ENCODE results near the gene TSPAN32.

The TSPAN32 gene

DNA sequence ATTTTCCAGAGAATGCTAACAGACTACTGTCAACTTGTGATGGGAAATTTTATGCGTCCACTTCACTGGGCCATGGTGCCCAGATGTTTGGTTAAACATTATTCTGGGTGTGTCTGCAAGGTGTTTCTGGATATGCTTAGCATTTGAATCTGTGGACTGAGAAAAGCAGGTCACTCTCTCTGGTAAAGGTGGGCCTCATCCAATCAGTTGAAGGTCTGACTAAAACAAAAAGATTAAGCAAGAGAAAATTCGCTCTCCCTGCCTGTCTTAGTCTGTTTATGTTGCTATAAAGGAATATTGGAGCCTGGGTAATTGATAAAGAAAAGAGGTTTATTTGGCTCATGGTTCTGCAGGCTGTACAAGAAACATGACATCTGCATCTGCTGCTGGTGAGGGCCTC, 43.2 kb downstream of the TSPAN32 start:
- no peaks in the 10 kb centered on the region for H4K20me1 ChIP-seq (ENCODE audit: insufficient read depth, low read length)
- no peaks in the 10 kb centered on the region for H3K9me3 ChIP-seq (ENCODE audit: insufficient read depth, low read length)
- no peak overlapping the region for H3K9ac ChIP-seq (ENCODE audit: low read length)

DNA sequence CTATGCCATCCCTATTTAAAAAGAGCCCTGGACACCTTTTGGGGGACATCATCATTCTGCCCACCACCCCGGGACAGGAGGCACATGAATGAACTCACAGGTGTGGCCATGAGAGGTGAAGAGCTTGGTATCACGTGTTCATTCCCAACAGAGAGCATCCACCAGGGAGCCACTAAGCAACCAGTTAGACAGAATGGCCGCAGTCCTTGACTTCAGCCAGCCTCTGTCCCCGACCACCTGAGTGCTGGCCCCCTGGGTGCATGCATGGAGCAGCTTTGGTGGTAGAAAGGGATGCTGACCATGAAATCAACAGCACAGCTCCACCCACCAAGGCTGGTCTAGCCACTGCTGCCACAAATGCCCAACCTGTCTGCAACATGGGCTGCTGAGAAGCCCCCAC, 44.2 kb downstream of the TSPAN32 start:
- no peaks in the 10 kb centered on the region for H4K20me1 ChIP-seq (ENCODE audit: insufficient read depth, low read length)
- H2AFZ ChIP-seq (ENCODE audit: low read depth, low read length): no peak overlapping the region
- no peak overlapping the region for H3K4me3 ChIP-seq (ENCODE audit: low read length)
- H3K36me3 ChIP-seq (replicated peaks; ENCODE audit: low read depth, low read length): no peaks in the 10 kb centered on the region
- no peak overlapping the region for H3K27ac ChIP-seq (ENCODE audit: low read length)
- H3K9me3 ChIP-seq (ENCODE audit: insufficient read depth, low read length): no peaks in the 10 kb centered on the region
- H3K4me2 ChIP-seq (ENCODE audit: low read length): no peak overlapping the region
- no peak for TF ChIP-seq EZH2phosphoT487 (IDR thresholded peaks at IDR 0.05; ENCODE audit: low read depth)
- no peaks in the 10 kb centered on the region for H3K27me3 ChIP-seq (ENCODE audit: low read depth, low read length)
- H3K79me2 ChIP-seq (ENCODE audit: low read length): no peaks in the 10 kb centered on the region
- no peak overlapping the region for H3K9ac ChIP-seq (ENCODE audit: low read length)
- H3K4me1 ChIP-seq (ENCODE audit: low read length): no peaks in the 10 kb centered on the region

More for the DNA sequence above, 43.2 kb downstream of the TSPAN32 start:
- no peaks in the 10 kb centered on the region for H3K27me3 ChIP-seq (ENCODE audit: low read depth, low read length)
- no peak overlapping the region for H3K4me3 ChIP-seq (ENCODE audit: low read length)
- no peak for TF ChIP-seq CTCF (IDR thresholded peaks at IDR 0.05; ENCODE audit: low read depth, low read length)
- TF ChIP-seq EZH2phosphoT487 (IDR thresholded peaks at IDR 0.05; ENCODE audit: low read depth): no peak
- H3K4me1 ChIP-seq (ENCODE audit: low read length): no peaks in the 10 kb centered on the region
- no peak overlapping the region for H3K4me2 ChIP-seq (ENCODE audit: low read length)
- H3K27ac ChIP-seq (ENCODE audit: low read length): no peak overlapping the region
- H3K79me2 ChIP-seq (ENCODE audit: low read length): no peaks in the 10 kb centered on the region
- no peaks in the 10 kb centered on the region for H3K36me3 ChIP-seq (replicated peaks; ENCODE audit: low read depth, low read length)
- H2AFZ ChIP-seq (ENCODE audit: low read depth, low read length): no peak overlapping the region

- H3K79me2 ChIP-seq (ENCODE audit: low read length): no peaks in the 10 kb centered on the region
- H3K4me3 ChIP-seq (ENCODE audit: low read length): no peak overlapping the region
- no peak for TF ChIP-seq EZH2phosphoT487 (IDR thresholded peaks at IDR 0.05; ENCODE audit: low read depth)
- no peak for TF ChIP-seq CTCF (IDR thresholded peaks at IDR 0.05; ENCODE audit: low read depth, low read length)
- 0 out of 2 replicates have a peak, but pooled peaks cover 5% of the 10 kb centered on the region for H3K27me3 ChIP-seq (ENCODE audit: low read depth, low read length)
- no peak overlapping the region for H3K27ac ChIP-seq (ENCODE audit: low read length)
- no peaks in the 10 kb centered on the region for H4K20me1 ChIP-seq (ENCODE audit: insufficient read depth, low read length)
- no peaks in the 10 kb centered on the region for H3K4me1 ChIP-seq (ENCODE audit: low read length)
- H3K9me3 ChIP-seq (ENCODE audit: insufficient read depth, low read length): no peaks in the 10 kb centered on the region
- no peak overlapping the region for H2AFZ ChIP-seq (ENCODE audit: low read depth, low read length)
- no peak overlapping the region for H3K4me2 ChIP-seq (ENCODE audit: low read length)
- no peak overlapping the region for H3K9ac ChIP-seq (ENCODE audit: low read length)
- H3K36me3 ChIP-seq (replicated peaks; ENCODE audit: low read depth, low read length): no peaks in the 10 kb centered on the region
Observed at GRCh38 chr11:2346586-2347307, 44.9 kb downstream of the TSPAN32 start.

- H3K9me3 ChIP-seq (ENCODE audit: insufficient read depth, low read length): no peaks in the 10 kb centered on the region
- H2AFZ ChIP-seq (ENCODE audit: low read depth, low read length): no peak overlapping the region
- H3K4me1 ChIP-seq (ENCODE audit: low read length): no peaks in the 10 kb centered on the region
- no peak overlapping the region for H3K9ac ChIP-seq (ENCODE audit: low read length)
- TF ChIP-seq EZH2phosphoT487 (IDR thresholded peaks at IDR 0.05; ENCODE audit: low read depth) (no peak), CTCF (IDR thresholded peaks at IDR 0.05; ENCODE audit: low read depth, low read length) (no peak)
- no peak overlapping the region for H3K4me3 ChIP-seq (ENCODE audit: low read length)
- H3K79me2 ChIP-seq (ENCODE audit: low read length): no peaks in the 10 kb centered on the region
- 0 out of 2 replicates have a peak, but pooled peaks cover 5% of the 10 kb centered on the region for H3K27me3 ChIP-seq (ENCODE audit: low read depth, low read length)
- no peak overlapping the region for H3K27ac ChIP-seq (ENCODE audit: low read length)
- no peaks in the 10 kb centered on the region for H3K36me3 ChIP-seq (replicated peaks; ENCODE audit: low read depth, low read length)
- no peak overlapping the region for H3K4me2 ChIP-seq (ENCODE audit: low read length)
- no peaks in the 10 kb centered on the region for H4K20me1 ChIP-seq (ENCODE audit: insufficient read depth, low read length)
Observed at GRCh38 chr11:2347308-2347830, 45.6 kb downstream of the TSPAN32 start.

Data from OCI-LY3 (cell line).